Measurements from ENCODE around the gene CXCL12.

CXCL12 gene

GRCh38 chr10:44366941-44367630 is 17.8 kb downstream of the CXCL12 start:
- no peaks in the 10 kb centered on the region for H3K36me3 Mint-ChIP-seq (ENCODE audit: low read depth)
- no peak for DNase-seq
- no peaks in the 10 kb centered on the region for H3K9me3 Mint-ChIP-seq
- no peaks in the 10 kb centered on the region for H3K4me1 Mint-ChIP-seq
- H3K27me3 Mint-ChIP-seq, result peaks cover 6% of the 10 kb centered on the region
- H3K27ac Mint-ChIP-seq, result no peak overlapping the region
- H3K4me3 Mint-ChIP-seq, result no peak overlapping the region
- ATAC-seq, result no peak

DNA sequence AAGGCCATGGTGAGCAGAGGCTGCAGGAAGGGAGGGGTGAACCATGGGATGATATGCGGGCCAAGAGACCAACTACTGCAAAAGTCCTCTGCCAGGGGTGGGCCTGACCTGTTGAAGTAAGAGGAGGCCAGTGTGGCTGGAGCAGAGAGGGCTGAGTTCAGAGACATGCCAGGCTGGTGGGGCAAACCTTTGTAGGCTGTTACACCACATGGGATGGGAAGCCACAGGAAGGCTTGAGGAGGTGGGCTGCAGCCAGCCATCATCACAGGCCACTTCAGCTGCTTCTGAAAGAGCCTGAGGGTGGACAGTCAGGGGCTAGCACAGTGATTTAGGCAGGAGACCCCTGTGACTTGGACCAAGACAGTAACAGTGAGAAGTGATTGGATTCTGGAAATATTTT is 20.3 kb downstream of the CXCL12 start:
- H3K36me3 Mint-ChIP-seq (ENCODE audit: low read depth), result no peaks in the 10 kb centered on the region
- H3K9me3 Mint-ChIP-seq, result no peaks in the 10 kb centered on the region
- ATAC-seq (no peak), DNase-seq (no peak)
- H3K4me3 Mint-ChIP-seq, result no peak overlapping the region
- peaks cover 8% of the 10 kb centered on the region for H3K27me3 Mint-ChIP-seq
- no peaks in the 10 kb centered on the region for H3K4me1 Mint-ChIP-seq
- H3K27ac Mint-ChIP-seq, result no peak overlapping the region

DNA sequence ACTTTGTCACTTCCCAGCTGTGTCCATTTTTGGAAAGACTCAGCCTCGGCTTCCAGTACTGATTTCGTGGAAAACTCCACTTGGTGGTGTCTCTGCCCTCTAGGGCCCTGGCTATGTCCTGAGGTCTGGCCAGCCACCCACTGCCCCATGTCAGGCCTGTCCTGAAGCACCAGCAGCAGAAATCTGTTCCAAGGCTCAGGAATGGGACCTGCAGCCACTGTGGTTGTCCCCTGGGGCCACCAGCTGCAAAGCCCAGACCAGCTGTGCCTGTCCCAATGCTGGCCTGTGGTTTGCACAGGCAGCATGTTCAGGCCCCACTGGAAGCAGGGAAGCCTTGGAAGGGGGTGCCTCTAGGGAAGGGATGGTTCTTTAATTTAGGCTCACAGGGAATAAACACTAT is 21.2 kb downstream of the CXCL12 start:
- no peak overlapping the region for H3K4me3 Mint-ChIP-seq
- no peaks in the 10 kb centered on the region for H3K9me3 Mint-ChIP-seq
- no peaks in the 10 kb centered on the region for H3K36me3 Mint-ChIP-seq (ENCODE audit: low read depth)
- no peaks in the 10 kb centered on the region for H3K4me1 Mint-ChIP-seq
- peaks cover 8% of the 10 kb centered on the region for H3K27me3 Mint-ChIP-seq
- H3K27ac Mint-ChIP-seq, result no peak overlapping the region
- DNase-seq (no peak), ATAC-seq (no peak)

- Mint-ChIP-seq H3K4me3 (no peak overlapping the region), H3K9me3 (no peaks in the 10 kb centered on the region), H3K27ac (no peak overlapping the region), H3K4me1 (no peaks in the 10 kb centered on the region), H3K36me3 (ENCODE audit: low read depth) (no peaks in the 10 kb centered on the region), H3K27me3 (peaks cover 8% of the 10 kb centered on the region)
- no peak for ATAC-seq
- no peak for DNase-seq
Observed at GRCh38 chr10:44362866-44363711, 21.8 kb downstream of the CXCL12 start.

- H3K27ac Mint-ChIP-seq, result no peak overlapping the region
- no peaks in the 10 kb centered on the region for H3K4me1 Mint-ChIP-seq
- peaks cover 10% of the 10 kb centered on the region for H3K27me3 Mint-ChIP-seq
- no peaks in the 10 kb centered on the region for H3K36me3 Mint-ChIP-seq (ENCODE audit: low read depth)
- no peak for DNase-seq
- ATAC-seq, result no peak
- no peaks in the 10 kb centered on the region for H3K9me3 Mint-ChIP-seq
- no peak overlapping the region for H3K4me3 Mint-ChIP-seq
Observed at GRCh38 chr10:44361109-44361508, 23.8 kb downstream of the CXCL12 start.

- Mint-ChIP-seq H3K4me3 (no peak overlapping the region), H3K9me3 (no peaks in the 10 kb centered on the region), H3K4me1 (no peaks in the 10 kb centered on the region), H3K27me3 (peaks cover 4% of the 10 kb centered on the region), H3K36me3 (ENCODE audit: low read depth) (no peaks in the 10 kb centered on the region), H3K27ac (no peak overlapping the region)
- DNase-seq, result no peak
- no peak for ATAC-seq
Observed at GRCh38 chr10:44358080-44358771, 26.7 kb downstream of the CXCL12 start.

DNA sequence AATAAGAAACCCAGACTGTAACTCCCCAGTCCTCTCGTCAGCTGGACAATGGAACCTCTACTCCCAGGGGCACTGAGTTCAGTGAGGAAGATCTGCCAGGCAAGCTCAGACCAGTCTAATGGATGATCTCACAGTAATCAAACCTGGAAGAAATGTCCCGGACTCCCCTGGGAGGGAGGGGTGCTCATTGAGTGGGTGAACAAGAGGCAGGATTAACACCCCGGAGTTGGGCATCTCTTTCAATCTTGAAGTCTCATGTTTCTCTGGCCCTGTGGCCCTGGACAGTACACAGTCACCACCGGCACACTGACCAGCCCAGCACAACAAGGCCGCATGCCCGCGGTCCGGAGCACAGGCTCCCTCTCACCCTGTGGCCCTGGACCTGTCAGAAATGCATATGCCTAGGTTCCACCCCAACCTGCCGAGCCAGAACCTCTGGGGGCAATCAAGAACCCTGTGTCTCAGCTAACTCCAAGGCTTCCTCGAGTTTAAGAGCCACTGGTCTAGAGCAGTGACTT is 27.8 kb downstream of the CXCL12 start:
- Mint-ChIP-seq H3K9me3 (no peaks in the 10 kb centered on the region), H3K36me3 (ENCODE audit: low read depth) (no peaks in the 10 kb centered on the region), H3K27ac (no peak overlapping the region), H3K4me3 (no peak overlapping the region), H3K4me1 (no peaks in the 10 kb centered on the region), H3K27me3 (peaks cover 4% of the 10 kb centered on the region)
- ATAC-seq (no peak), DNase-seq (no peak)

DNA sequence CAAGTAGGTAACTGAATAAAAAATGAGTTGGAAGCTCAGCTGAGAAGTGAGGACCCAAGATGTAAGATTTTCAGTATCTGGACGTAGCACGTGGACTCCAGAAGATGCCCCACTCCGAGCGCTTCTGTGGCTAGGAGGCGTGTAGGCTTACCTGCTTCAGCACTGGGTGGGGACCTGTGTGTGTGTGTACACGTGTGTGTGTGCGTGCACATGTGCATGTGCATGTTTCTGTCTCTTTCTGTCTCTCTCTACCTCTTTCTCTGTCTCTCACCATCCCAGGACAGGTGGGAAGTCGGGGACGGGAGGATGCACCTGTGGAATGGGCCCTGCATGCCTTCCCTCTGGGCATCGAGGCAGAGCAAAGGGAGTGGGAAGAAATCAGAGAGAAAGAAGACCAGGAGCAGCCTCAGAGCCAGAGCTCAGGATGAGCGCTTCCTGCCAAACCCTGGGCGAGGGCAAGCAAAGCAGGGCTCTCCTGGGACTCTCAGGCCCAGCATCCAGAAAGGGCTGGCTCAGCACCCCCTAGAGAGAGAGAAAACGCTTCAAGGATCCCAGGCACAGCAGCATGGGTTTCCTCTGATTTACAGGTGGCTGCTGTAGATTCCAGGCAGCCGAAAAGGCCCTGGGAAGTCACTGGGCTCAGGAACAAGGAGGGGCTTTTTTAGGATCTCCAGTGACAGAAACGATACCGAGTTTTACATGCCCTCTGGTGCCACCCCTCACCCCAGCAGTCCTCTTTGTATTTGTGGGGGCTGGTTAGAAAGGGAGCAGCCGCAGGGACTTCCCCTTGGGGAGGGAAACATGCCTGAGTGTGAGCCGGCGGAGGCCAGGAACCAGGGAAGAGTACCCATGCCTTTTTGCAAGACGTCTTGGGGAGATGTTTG is 28.5 kb downstream of the CXCL12 start:
- no peak for DNase-seq
- Mint-ChIP-seq H3K9me3 (no peaks in the 10 kb centered on the region), H3K4me3 (no peak overlapping the region), H3K27me3 (peaks cover 4% of the 10 kb centered on the region), H3K27ac (no peak overlapping the region), H3K36me3 (ENCODE audit: low read depth) (no peaks in the 10 kb centered on the region), H3K4me1 (no peaks in the 10 kb centered on the region)
- no peak for ATAC-seq

- DNase-seq, result no peak
- Mint-ChIP-seq H3K9me3 (no peaks in the 10 kb centered on the region), H3K27me3 (peaks cover 4% of the 10 kb centered on the region), H3K4me1 (no peaks in the 10 kb centered on the region), H3K4me3 (no peak overlapping the region), H3K27ac (no peak overlapping the region), H3K36me3 (ENCODE audit: low read depth) (no peaks in the 10 kb centered on the region)
- ATAC-seq, result no peak
Observed at GRCh38 chr10:44355630-44356029, 29.3 kb downstream of the CXCL12 start.

GRCh38 chr10:44354771-44355170 is 30.1 kb downstream of the CXCL12 start:
- DNase-seq (no peak), ATAC-seq (no peak)
- H3K4me1 Mint-ChIP-seq, result no peaks in the 10 kb centered on the region
- no peaks in the 10 kb centered on the region for H3K9me3 Mint-ChIP-seq
- H3K36me3 Mint-ChIP-seq (ENCODE audit: low read depth), result no peaks in the 10 kb centered on the region
- no peak overlapping the region for H3K27ac Mint-ChIP-seq
- no peak overlapping the region for H3K4me3 Mint-ChIP-seq
- H3K27me3 Mint-ChIP-seq, result peaks cover 2% of the 10 kb centered on the region

- no peaks in the 10 kb centered on the region for H3K36me3 Mint-ChIP-seq (ENCODE audit: low read depth)
- no peak overlapping the region for H3K4me3 Mint-ChIP-seq
- no peaks in the 10 kb centered on the region for H3K4me1 Mint-ChIP-seq
- no peak overlapping the region for H3K27ac Mint-ChIP-seq
- no peak for ATAC-seq
- DNase-seq, result no peak
- peaks cover 2% of the 10 kb centered on the region for H3K27me3 Mint-ChIP-seq
- no peaks in the 10 kb centered on the region for H3K9me3 Mint-ChIP-seq
Observed at GRCh38 chr10:44353721-44354120, 31.2 kb downstream of the CXCL12 start.

GRCh38 chr10:44353128-44353390 is 31.8 kb downstream of the CXCL12 start:
- H3K4me3 Mint-ChIP-seq, result no peak overlapping the region
- H3K36me3 Mint-ChIP-seq (ENCODE audit: low read depth), result no peaks in the 10 kb centered on the region
- no peaks in the 10 kb centered on the region for H3K9me3 Mint-ChIP-seq
- H3K27me3 Mint-ChIP-seq, result peaks cover 2% of the 10 kb centered on the region
- H3K4me1 Mint-ChIP-seq, result no peaks in the 10 kb centered on the region
- no peak for ATAC-seq
- no peak for DNase-seq
- no peak overlapping the region for H3K27ac Mint-ChIP-seq

DNA sequence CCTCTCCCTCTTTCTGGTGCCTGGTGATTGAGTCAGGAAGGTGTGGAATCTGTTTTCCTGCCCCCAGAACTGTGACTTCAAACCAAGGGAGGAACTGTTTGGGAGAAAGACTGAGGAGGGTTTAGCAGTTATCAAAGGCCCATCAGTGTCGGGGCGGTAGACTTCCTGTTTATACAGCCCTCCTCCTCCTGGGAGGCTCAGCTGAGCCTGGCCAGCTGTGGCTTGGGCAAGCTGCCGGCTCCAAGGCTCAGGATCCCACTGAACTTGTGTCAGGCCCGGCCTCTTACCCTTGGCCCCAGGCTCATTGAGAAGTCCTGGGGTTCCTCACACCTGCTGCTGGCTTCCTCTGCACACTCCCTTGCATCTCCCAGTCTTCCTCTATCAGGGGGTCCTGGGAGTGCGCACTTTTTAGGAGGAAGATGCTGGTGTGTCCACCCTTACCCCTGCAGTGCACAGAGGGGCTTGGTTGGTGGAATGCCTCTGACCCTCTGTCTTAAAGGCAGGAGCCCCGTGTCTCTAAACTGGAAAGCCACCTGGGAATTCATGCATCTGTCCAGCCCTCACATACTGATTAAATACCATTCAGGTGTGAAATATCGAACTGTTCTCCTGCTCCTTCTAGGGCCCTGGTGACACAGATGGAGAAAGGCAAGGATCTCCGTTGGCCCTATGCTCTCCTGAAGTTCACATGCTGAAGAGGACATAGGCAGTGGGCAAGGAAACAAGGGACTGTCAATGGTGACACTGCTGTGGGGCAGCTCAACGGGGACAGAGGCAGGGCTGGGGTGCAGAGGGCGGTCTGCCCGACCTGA is 32.4 kb downstream of the CXCL12 start:
- Mint-ChIP-seq H3K4me1 (no peaks in the 10 kb centered on the region), H3K36me3 (ENCODE audit: low read depth) (no peaks in the 10 kb centered on the region), H3K27me3 (peaks cover 2% of the 10 kb centered on the region), H3K9me3 (no peaks in the 10 kb centered on the region), H3K27ac (no peak overlapping the region), H3K4me3 (no peak overlapping the region)
- no peak for ATAC-seq
- DNase-seq, result no peak

DNA sequence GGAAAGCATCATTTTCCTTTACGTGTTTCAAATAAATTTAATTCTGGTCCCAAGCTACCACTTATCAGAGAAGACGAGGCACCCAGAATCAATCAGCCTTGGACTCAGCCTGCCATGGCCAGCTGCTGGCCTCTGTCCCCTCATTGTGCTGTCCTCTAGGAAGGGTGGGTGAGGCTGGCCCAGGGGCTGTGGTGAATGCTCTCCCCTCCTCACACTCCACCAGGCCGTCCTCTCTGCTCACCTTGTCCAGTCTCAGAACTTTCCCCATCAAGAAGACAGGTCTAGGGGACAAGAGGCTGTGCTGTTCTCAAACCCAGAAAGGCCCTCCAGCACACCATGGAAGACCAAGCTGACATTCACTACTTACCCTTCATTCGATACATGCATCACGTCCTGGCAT is 36.4 kb downstream of the CXCL12 start:
- Mint-ChIP-seq H3K4me3 (no peak overlapping the region), H3K9me3 (no peaks in the 10 kb centered on the region), H3K27me3 (peaks cover 3% of the 10 kb centered on the region), H3K27ac (no peak overlapping the region), H3K4me1 (no peaks in the 10 kb centered on the region), H3K36me3 (ENCODE audit: low read depth) (no peaks in the 10 kb centered on the region)
- ATAC-seq, result no peak
- no peak for DNase-seq

All from activated naive CD8-positive, alpha-beta T cell treated with anti-CD3 and anti-CD28 coated beads, Interleukin-2, amount 50 U/mL, for 24 hours (primary cell).